ENCODE measurements around the gene TMEM217.
A peak's percentile ranks its signal among the peaks of the same experiment; 100 is the strongest.

TMEM217 gene

GRCh38 chr6:37243131-37243815 lies 14.7 kb downstream of the TMEM217 start:
- DNase-seq, result no peak

GRCh38 chr6:37242429-37243052 lies 15.4 kb downstream of the TMEM217 start:
- DNase-seq, result no peak

GRCh38 chr6:37241775-37242428 lies 16.0 kb downstream of the TMEM217 start:
- no peak for DNase-seq

DNA sequence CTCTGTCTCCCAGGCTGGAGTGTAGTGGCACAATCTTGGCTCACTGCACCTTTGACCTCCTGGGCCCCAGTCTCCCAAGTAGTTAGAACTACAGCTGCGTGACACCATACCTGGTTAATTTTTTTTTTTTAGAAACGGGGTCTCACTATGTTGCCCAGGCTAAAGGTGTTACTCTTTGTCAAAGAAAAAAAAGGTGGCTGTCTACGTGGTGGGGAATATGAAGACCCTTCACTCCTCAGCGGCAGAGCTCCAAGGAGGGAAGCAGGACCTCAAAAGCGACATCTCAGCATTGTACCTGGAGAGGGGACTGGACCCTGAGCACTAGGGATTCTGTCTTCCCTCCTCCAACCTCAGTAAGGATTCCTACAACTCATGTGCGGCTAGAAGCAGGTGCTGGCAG lies 16.8 kb downstream of the TMEM217 start:
- no peak for DNase-seq

DNA sequence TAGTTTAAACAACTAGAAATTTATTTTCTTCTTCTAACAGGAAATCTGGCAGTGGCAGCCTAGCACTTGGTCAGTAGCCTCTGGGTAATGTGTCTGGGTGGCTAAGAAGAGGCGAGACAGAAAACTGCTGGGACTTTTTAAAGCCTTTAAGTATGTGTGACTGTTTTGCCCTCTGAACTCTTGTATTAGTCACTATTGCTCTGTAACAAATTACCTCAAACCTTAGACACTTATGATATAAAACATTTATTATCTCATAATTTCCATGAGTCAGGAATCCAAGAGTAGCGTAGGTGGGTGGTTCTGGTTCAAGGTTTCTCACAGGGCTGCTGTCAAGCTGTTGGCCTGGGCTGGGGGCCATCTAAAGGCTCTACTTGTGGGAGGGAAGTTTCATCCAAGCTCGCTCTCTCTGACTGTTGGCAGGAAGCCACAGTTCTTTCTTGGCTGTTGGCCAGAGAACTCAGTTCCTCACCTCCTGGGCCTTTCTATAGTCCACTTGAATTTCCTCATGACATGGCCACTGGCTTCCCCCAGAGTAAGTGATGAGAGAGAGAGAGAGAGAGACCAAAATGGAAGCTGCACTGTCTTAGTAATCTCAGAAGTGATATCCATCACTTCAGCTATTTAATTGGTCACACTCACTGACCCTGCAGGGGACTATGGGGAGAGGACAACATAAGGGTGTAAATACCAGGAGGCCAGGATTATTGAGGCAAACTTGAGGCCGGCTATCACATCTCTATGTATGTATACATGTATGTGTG lies 17.8 kb downstream of the TMEM217 start:
- peak; percentile 66 for DNase-seq

GRCh38 chr6:37239526-37239925 lies 18.4 kb downstream of the TMEM217 start:
- no peak for DNase-seq

GRCh38 chr6:37238381-37238780 lies 19.6 kb downstream of the TMEM217 start:
- DNase-seq, result no peak

- DNase-seq, result no peak
These were observed 20.2 kb downstream of the TMEM217 start for GRCh38 chr6:37237789-37238188.

DNA sequence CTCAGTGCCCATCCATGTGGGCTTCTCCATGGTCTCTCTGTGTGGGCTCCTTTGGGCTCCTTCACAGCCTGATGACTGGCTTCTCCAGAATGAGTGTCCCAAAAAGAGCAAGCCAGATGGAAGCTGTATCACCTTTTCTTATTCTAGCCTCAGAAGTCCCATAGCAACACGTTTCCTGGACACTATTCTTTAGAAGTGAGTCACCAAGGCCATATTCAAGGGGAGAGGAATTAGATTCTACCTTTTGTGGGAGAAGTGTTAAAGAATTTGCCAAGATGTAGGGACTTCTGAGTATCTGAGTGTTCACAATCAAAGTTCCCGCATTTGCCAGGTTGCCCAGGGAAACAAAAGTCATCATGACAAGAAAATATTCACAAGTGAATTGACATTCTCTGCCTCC lies 21.0 kb downstream of the TMEM217 start:
- no peak for DNase-seq

DNA sequence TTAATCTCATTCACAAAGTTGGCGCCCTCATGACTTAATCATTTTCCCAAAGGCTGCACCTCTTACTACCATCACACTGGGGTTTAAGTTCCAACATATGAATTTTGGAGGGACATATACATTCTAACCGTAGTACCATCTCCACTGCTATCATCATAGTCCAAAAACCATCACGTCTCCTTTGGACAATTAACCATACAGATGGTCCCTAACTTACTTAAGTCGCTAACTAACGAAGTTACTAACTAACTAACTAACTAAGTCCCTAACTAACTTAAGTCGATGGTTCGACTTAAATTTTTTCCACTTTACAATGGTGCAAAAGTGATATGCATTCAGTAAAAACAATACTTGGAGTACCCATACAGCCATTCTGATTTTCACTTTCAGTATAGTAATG lies 24.4 kb downstream of the TMEM217 start:
- DNase-seq, result no peak

DNA sequence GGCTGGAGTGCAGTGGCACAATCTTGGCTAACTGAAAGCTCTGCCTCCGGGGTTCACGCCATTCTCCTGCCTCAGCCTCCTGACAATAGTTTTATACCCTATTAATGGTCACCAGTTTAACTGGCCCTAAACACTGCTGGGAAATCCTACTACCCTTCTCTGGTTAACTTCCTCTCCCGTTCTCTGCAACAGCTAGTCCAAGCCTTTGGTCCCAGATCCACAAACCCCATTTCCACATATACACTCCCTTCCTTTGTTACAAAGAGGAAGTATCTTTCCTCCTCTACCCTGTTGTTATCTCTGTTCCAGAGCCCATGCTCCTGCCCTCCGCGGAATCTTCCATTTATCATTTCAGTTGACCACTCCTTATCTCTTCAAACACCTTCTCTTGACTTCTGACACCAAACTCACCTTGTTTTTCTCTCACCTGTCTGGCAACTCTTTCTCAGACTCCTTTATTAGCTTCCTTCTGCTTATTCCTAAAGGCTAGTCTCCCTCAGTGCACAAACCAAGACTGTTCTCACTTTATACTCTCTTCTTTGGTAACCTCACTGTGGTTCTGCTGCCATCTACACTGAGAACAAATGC lies 25.4 kb downstream of the TMEM217 start:
- DNase-seq, result no peak

GRCh38 chr6:37230104-37230503 lies 27.8 kb downstream of the TMEM217 start:
- no peak for DNase-seq

GRCh38 chr6:37225350-37226169 lies 32.4 kb downstream of the TMEM217 start:
- no peak for DNase-seq

GRCh38 chr6:37222992-37223391 lies 35.0 kb downstream of the TMEM217 start:
- no peak for DNase-seq

DNA sequence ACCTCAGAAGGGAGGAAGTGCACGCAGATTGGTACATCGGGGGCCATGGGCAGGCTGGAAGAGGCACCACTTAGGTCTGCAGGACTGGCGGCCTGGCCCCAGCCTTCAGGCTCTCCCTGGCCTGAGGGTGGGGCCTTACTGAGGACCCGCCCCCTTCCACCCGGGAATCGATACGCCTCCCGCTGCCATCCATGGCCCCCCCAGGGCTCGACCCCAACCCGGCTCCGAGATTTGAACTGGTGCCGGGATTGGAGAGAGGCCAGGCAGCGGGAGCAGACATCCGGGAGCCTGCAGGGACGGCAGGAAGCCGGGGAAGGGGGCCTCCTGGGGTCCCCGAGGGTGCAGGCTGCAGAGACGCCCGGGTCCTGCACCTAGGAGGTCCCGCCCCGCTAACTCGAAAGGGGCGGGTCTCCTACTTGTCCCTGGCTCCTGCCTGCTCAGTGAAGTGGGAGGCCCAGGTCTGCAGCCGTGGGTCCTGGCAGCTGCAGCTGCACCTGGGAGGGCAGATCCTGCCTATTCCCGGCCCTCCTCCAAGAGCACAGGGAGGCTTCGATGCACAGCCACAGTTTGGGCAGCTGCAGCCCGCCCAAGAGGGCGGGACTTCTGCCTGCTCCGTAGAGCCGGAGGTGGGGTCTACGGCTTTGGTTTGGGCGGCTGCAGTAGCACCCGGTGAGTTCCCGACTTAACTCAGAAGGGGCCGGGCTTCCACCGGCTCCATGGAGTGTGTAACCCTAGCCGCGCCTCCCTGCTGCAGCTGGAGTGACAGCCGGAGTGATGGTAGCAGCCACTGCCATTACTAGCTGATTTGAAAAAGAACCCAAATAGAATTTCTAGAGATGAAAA lies 35.6 kb downstream of the TMEM217 start:
- peak; percentile 63 for DNase-seq

DNA sequence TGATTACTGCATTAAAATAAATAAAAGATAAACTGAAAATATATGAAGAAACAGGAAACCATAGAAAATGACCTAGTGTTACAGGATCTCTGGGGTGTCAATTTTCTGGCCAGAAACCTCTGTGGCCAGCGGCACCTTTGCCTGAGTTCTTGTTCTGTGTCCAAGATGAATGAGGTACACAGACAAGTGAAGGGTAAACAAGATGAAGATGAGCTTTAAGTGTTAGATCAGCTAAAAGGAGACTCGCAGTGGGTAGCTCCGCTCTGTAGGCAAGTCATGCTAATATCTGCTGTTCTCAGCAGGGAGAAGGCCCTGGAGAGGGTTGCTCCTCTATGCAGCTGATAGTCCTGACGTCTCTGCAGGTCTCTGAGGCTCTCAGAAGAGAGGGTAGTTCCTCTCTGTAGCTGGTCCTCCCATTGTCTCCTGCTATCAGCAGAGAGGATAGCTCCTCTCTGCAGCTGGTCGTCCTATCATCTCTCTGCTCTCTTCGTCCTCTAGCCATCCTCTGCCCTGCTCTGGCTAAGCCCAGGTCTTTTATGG lies 36.3 kb downstream of the TMEM217 start:
- no peak for DNase-seq

- DNase-seq, result no peak
These were observed 39.4 kb downstream of the TMEM217 start for GRCh38 chr6:37218511-37218910.

- no peak for DNase-seq
These were observed 39.9 kb downstream of the TMEM217 start for GRCh38 chr6:37218061-37218460.

DNA sequence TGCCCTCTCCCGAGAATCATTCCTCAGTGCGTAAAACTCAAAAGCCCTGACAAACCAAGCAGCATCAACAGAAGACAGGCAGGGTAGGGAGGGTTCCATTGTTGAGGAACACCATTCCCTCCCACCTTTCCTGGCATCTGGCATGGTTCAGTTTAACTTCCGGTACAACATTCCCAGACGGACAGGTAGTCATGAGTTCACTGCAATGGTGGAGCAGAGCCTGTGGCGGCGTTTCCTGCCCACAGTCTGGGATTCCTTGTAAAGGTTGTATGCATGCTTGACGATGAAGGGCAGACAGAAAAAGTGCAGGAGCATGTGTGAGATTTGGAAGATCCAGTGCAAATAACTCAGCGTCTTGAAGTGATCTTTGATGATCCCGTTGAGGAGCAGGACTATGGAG lies 45.7 kb downstream of the TMEM217 start:
- DNase-seq, result no peak

GRCh38 chr6:37210313-37210968 lies 47.5 kb downstream of the TMEM217 start:
- peak; percentile 79 for DNase-seq

Data from activated CD8-positive, alpha-beta memory T cell treated with anti-CD3 and anti-CD28 coated beads, Interleukin-2, amount 50 U/mL, for 4 hours (primary cell).